WERI-Rb-1 (cell line): ENCODE results near the gene PTPRN2.

Experiments used
- DNase-seq: peaks from one replicate; pipeline ENCODE4 v3.0.0-alpha.2; 2020
- H3K27ac ChIP-seq: fragments of 250-450 bp; sonication (Bioruptor Pico); 2 replicates; pipeline ENCODE4 v1.5.1; 2020; ENCODE audit warnings: mild to moderate bottlenecking, moderate library complexity
- H3K27me3 ChIP-seq: fragments of 250-450 bp; sonication (Bioruptor Pico); 2 replicates; pipeline ENCODE4 v1.5.1; 2021; ENCODE audit warnings: mild to moderate bottlenecking, low read depth, moderate library complexity; ENCODE audit not compliant: insufficient read depth, severe bottlenecking
- H3K36me3 ChIP-seq: fragments of 250-450 bp; sonication (Bioruptor Pico); 2 replicates; pipeline ENCODE4 v1.5.1; 2020; ENCODE audit warnings: mild to moderate bottlenecking, moderate library complexity
- H3K4me3 ChIP-seq: 2 replicates; pipeline ENCODE4 v1.5.1; 2011; ENCODE audit warnings: low read depth, mild to moderate bottlenecking, control low read depth, low read length
- H3K9me3 ChIP-seq: fragments of 250-450 bp; sonication (Bioruptor Pico); 2 replicates; pipeline ENCODE4 v1.5.1; 2021; ENCODE audit warnings: mild to moderate bottlenecking, moderate library complexity; ENCODE audit not compliant: severe bottlenecking
- CTCF ChIP-seq: IDR thresholded peaks from 2 replicates; pipeline ENCODE4 v1.5.1; 2011; ENCODE audit warnings: low read depth, mild to moderate bottlenecking, control low read depth, inconsistent platforms, low read length

Gene PTPRN2

GRCh38 chr7:158193446-158193845, 394.2 kb downstream of the PTPRN2 start:
- Histone ChIP-seq H3K36me3 (no peaks in the 10 kb centered on the region), H3K27ac (no peak overlapping the region), H3K27me3 (no peaks in the 10 kb centered on the region), H3K9me3 (peaks cover 5% of the 10 kb centered on the region), H3K4me3 (no peak overlapping the region)
- DNase-seq, result no peak
- no peak for TF ChIP-seq CTCF

- Histone ChIP-seq H3K36me3 (no peaks in the 10 kb centered on the region), H3K4me3 (no peak overlapping the region), H3K27ac (no peak overlapping the region), H3K27me3 (no peaks in the 10 kb centered on the region), H3K9me3 (peaks cover 5% of the 10 kb centered on the region)
- no peak for DNase-seq
- TF ChIP-seq CTCF, result no peak
These were observed 394.7 kb downstream of the PTPRN2 start for GRCh38 chr7:158192956-158193355.

- no peak for TF ChIP-seq CTCF
- Histone ChIP-seq H3K4me3 (no peak overlapping the region), H3K27me3 (no peaks in the 10 kb centered on the region), H3K9me3 (peaks cover 5% of the 10 kb centered on the region), H3K36me3 (no peaks in the 10 kb centered on the region), H3K27ac (no peak overlapping the region)
- DNase-seq, result no peak
These were observed 395.3 kb downstream of the PTPRN2 start for GRCh38 chr7:158192184-158192835.

GRCh38 chr7:158191671-158192070, 396.0 kb downstream of the PTPRN2 start:
- TF ChIP-seq CTCF, result no peak
- no peak overlapping the region for H3K4me3 ChIP-seq
- H3K27ac ChIP-seq, result no peak overlapping the region
- no peaks in the 10 kb centered on the region for H3K27me3 ChIP-seq
- H3K9me3 ChIP-seq, result peaks cover 5% of the 10 kb centered on the region
- no peak for DNase-seq
- H3K36me3 ChIP-seq, result no peaks in the 10 kb centered on the region

- no peak for TF ChIP-seq CTCF
- Histone ChIP-seq H3K36me3 (no peaks in the 10 kb centered on the region), H3K4me3 (no peak overlapping the region), H3K27ac (no peak overlapping the region), H3K27me3 (no peaks in the 10 kb centered on the region), H3K9me3 (peaks cover 3% of the 10 kb centered on the region)
- DNase-seq, result no peak
These were observed 396.9 kb downstream of the PTPRN2 start for GRCh38 chr7:158190756-158191155.

GRCh38 chr7:158188676-158189075, 398.9 kb downstream of the PTPRN2 start:
- Histone ChIP-seq H3K36me3 (no peaks in the 10 kb centered on the region), H3K4me3 (no peak overlapping the region), H3K27ac (no peak overlapping the region), H3K27me3 (no peaks in the 10 kb centered on the region), H3K9me3 (no peaks in the 10 kb centered on the region)
- TF ChIP-seq CTCF, result no peak
- DNase-seq, result no peak
